LNCAP (cell line): Measurements from ENCODE around the gene SBNO2.

Source experiments
- CTCF ChIP-seq: fragments of 450-650 bp; IDR thresholded peaks from 2 replicates; pipeline ENCODE4 v1.5.1; 2017; ENCODE audit warnings: mild to moderate bottlenecking

SBNO2 gene

GRCh38 chr19:1089126-1089771 is 84.8 kb downstream of the SBNO2 start:
- no peak for TF ChIP-seq CTCF

DNA sequence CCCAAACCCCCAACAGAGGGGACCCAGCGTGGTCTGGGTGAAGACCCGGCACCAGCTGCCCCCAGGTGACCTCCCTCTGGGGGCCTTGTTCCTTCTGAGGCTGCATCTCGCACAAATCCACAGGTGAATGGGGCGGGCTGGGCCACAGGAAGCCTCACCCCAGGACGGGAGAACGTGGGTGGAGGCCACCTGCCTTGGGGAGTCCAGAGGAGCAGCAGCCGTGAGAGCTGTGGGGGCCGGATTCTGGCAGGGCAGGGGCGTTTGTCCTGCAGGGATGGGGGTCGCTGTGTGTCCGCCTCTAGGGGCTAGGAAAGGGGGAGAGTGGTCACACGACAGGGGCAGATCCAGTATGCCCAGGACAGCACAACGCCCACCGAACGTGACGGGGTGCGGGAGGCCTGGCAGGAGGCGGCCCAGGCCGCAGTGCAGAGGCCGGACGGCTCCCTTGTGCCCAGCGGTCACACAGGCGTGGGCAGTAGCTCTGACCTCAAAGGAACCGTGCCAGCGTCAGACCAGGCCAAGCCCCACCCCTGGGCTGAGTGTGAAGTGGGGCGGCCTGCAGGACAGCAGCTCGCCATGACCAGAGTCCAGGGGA is 85.6 kb downstream of the SBNO2 start:
- TF ChIP-seq CTCF, result no peak

GRCh38 chr19:1087813-1088415 is 86.2 kb downstream of the SBNO2 start:
- no peak for TF ChIP-seq CTCF

GRCh38 chr19:1086613-1087012 is 87.5 kb downstream of the SBNO2 start:
- TF ChIP-seq CTCF, result no peak

DNA sequence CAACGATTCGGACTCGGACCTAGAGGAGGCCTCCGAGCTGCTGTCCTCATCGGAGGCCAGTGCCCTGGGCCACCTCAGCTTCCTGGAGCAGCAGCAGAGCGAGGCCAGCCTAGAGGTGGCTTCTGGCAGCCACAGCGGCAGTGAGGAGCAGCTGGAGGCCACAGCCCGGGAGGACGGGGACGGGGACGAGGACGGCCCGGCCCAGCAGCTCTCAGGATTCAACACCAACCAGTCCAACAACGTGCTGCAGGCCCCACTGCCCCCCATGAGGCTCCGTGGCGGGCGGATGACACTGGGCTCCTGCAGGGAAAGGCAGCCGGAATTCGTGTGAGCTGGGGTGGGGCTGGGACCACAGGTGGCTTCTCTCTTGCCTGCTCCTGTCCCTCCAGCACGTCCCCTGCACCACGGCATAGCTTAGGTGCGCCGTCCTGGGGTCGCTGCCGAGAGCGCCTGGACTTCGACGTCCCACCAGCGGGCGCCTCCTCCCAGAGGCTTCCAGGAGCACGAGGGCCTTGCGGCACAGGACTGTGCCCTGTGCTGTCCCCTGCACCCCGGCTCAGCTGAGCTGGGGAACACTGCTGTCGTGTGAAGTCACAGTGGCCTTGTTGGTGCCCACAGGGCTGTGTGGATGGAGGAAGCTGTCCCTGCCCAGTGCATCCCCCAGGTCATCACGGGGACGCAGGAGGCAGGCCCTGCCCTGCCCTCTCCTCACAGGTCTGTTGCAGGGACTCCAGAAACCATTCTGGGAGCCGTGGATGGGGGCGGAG is 88.2 kb downstream of the SBNO2 start:
- TF ChIP-seq CTCF, result no peak

DNA sequence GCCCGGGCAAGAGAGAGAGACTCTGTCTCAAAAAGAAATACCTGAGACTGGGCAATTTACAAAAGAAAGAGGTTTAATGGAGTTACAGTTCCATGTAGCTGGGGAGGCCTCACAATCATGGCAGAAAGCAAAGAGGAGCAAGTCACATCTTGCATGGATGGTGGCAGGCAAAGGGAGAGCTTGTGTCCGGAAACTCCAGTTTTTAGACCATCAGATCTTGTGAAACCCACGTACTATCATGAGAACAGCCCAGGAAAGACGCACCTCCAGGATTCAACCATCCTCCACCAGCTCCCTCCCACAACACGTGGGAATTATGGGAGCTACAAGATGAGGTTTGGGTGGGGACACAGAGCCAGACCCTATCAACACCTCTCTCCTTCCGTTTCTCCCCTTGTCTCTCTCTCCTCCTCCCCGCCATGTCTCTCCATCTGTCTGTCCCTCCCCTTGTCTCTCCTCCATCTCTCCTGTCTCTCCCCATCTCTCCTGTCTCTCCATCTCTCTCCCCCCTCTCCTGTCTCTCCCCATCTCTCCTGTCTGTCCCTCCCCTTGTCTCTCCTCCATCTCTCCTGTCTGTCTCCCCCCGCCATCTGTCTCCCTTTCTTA is 88.9 kb downstream of the SBNO2 start:
- TF ChIP-seq CTCF, result no peak
